HepG2 (cell line): ENCODE measurements around the gene DCAF6. TPM values are rescaled to one million over a fixed set of nuclear protein-coding genes. Genes with fewer than 3 reads are reported as not detected.

Experiments used
- ATAC-seq: fragments of 200-7000 bp; cut with Tn5 transposase; 3 replicates; pipeline ENCODE4 v1.9.1; 2020; ENCODE audit warnings: mild to moderate bottlenecking, moderate library complexity
- BruUV-seq: library from RNA; stranded (reverse); fragments of 400-500 nt; replicated peaks from 2 replicates; lab custom pipeline; 2021; lab: Mats Ljungman, UMichigan
- CTCF ChIA-PET: fragments of 300-600 bp; formaldehyde crosslinking; extraction: SDS; loops from one replicate; lab custom pipeline; 2021; ENCODE audit warnings: low total read pairs, inconsistent platforms, low intra/inter-chr PET ratio; lab: Yijun Ruan, JAX
- POLR2A ChIA-PET: fragments of 350-600 bp; sonication (Branson Sonifier 250); formaldehyde crosslinking; loops from one replicate; lab custom pipeline; 2020; ENCODE audit warnings: antibody characterized with exemption, inconsistent platforms; lab: Yijun Ruan, JAX
- DNase-seq: peaks from one replicate; pipeline ENCODE4 v3.0.0-alpha.2; 2015; ENCODE audit warnings: low spot score
- FAIRE-seq: peaks from 3 replicates; lab custom pipeline; 2011; peaks lifted over from hg19 to GRCh38; lab: Jason Lieb, UNC
- H2AFZ ChIP-seq: one replicate; pipeline ENCODE4 v1.6.1; 2011; ENCODE audit warnings: low read length, inconsistent platforms
- H3K27ac ChIP-seq: fragments of 300-600 bp; 3 replicates; pipeline ENCODE4 v1.8.0; 2011; ENCODE audit warnings: mixed run types, mild to moderate bottlenecking, mixed read lengths, low read length, inconsistent platforms; ENCODE audit not compliant: insufficient read depth; ENCODE audit errors: extremely low read length
- H3K27me3 ChIP-seq, 2 experiments: fragments of 200-600 bp in 1 of 2; 2 replicates in 1 of 2; 3 replicates in 1 of 2; pipeline versions ENCODE4 v1.6.0 to v1.8.0; 2011; ENCODE audit warnings: low read length in 2 of 2, mild to moderate bottlenecking in 2 of 2, moderate library complexity in 2 of 2, inconsistent platforms in 1 of 2; ENCODE audit not compliant: insufficient read depth in 2 of 2, control insufficient read depth in 1 of 2
- H3K36me3 ChIP-seq, 2 experiments: fragments of 200-600 bp in 1 of 2; replicated peaks in 1 of 2; 2 replicates in 1 of 2; 3 replicates in 1 of 2; pipeline versions ENCODE4 v1.5.1 to v1.8.0; 2011; ENCODE audit warnings: low read length in 2 of 2, inconsistent platforms in 1 of 2; ENCODE audit not compliant: insufficient read depth in 2 of 2, control insufficient read depth in 1 of 2
- H3K4me1 ChIP-seq: 2 replicates; pipeline ENCODE4 v1.5.1; 2012; ENCODE audit warnings: low read length, inconsistent platforms; ENCODE audit not compliant: insufficient read depth
- H3K4me2 ChIP-seq: 2 replicates; pipeline ENCODE4 v1.6.0; 2011; ENCODE audit warnings: low read depth, low read length, inconsistent platforms
- H3K4me3 ChIP-seq, 3 experiments: fragments of 200-600 bp in 1 of 3; sonication (generic), shearing (Covaris generic) in 1 of 3; replicated peaks in 1 of 3; 2 replicates each; pipeline ENCODE4 v1.5.1; 2011 to 2016; ENCODE audit warnings: low read length in 3 of 3, inconsistent platforms in 2 of 3, low read depth in 2 of 3, mild to moderate bottlenecking in 2 of 3, control low read depth in 1 of 3, mixed read lengths in 1 of 3; ENCODE audit not compliant: insufficient read depth in 1 of 3
- H3K79me2 ChIP-seq: one replicate; pipeline ENCODE4 v1.6.1; 2011; ENCODE audit warnings: low read length, inconsistent platforms; ENCODE audit not compliant: insufficient read depth
- H3K9ac ChIP-seq: 2 replicates; pipeline ENCODE4 v1.6.0; 2011; ENCODE audit warnings: mild to moderate bottlenecking, low read depth, low read length, inconsistent platforms; ENCODE audit not compliant: insufficient read depth
- H3K9me3 ChIP-seq: 2 replicates; pipeline ENCODE4 v1.5.1; 2012; ENCODE audit warnings: mild to moderate bottlenecking, low read length
- H4K20me1 ChIP-seq: 2 replicates; pipeline ENCODE4 v1.6.0; 2011; ENCODE audit warnings: inconsistent platforms, mild to moderate bottlenecking, low read length, moderate library complexity; ENCODE audit not compliant: insufficient read depth
- ETV5 ChIP-seq: IDR thresholded peaks from 2 replicates; pipeline ENCODE4 v1.6.1; 2018; ENCODE audit warnings: missing biosample characterization, missing genetic modification reagents, inconsistent platforms, borderline replicate concordance
- GTF2F1 ChIP-seq: fragments of 150-350 bp; IDR thresholded peaks from 2 replicates; pipeline ENCODE4 v1.6.1; 2014; ENCODE audit warnings: low read length
- HNRNPL ChIP-seq: fragments of 200-400 bp; formaldehyde crosslinking; IDR thresholded peaks from 2 replicates; pipeline ENCODE4 v1.6.1; 2017; ENCODE audit warnings: mild to moderate bottlenecking, low read depth, low read length
- KDM1A ChIP-seq: IDR thresholded peaks from 2 replicates; pipeline ENCODE4 v1.6.1; 2016; ENCODE audit warnings: missing compliant biosample characterization
- MIXL1 ChIP-seq: IDR thresholded peaks from 2 replicates; pipeline ENCODE4 v1.6.1; 2016
- PCBP1 ChIP-seq: fragments of 200-400 bp; formaldehyde crosslinking; IDR thresholded peaks from 2 replicates; pipeline ENCODE4 v1.6.1; 2017; ENCODE audit warnings: mild to moderate bottlenecking, low read depth, low read length, borderline replicate concordance
- RFX1 ChIP-seq: fragments of 450-650 bp; IDR thresholded peaks from 2 replicates; pipeline ENCODE4 v1.6.1; 2017
- SMAD9 ChIP-seq: sonication (generic); formaldehyde crosslinking; IDR thresholded peaks from 2 replicates; pipeline ENCODE4 v1.5.1; 2020; ENCODE audit warnings: mild to moderate bottlenecking, missing genetic modification reagents
- SP1 ChIP-seq, 2 experiments: fragments of 450-650 bp in 1 of 2; sonication (generic) in 1 of 2; formaldehyde crosslinking in 1 of 2; IDR thresholded peaks; 2 replicates each; pipeline versions ENCODE4 v1.4.0 to v1.6.1; 2016 to 2020; ENCODE audit warnings: missing genetic modification reagents in 1 of 2
- THYN1 ChIP-seq: sonication (generic); formaldehyde crosslinking; IDR thresholded peaks from 2 replicates; pipeline ENCODE4 v1.8.1; 2023; ENCODE audit warnings: low read depth, mild to moderate bottlenecking, moderate library complexity, missing genetic modification reagents, borderline replicate concordance
- ZNF496 ChIP-seq: sonication (generic); formaldehyde crosslinking; IDR thresholded peaks from 2 replicates; pipeline ENCODE4 v1.8.1; 2023; ENCODE audit warnings: mild to moderate bottlenecking, moderate library complexity, missing genetic modification reagents; ENCODE audit not compliant: insufficient replicate concordance
- WGBS: methylation state at CpG from one replicate; pipeline ENCODE4 v1.1.6; 2017; ENCODE audit warnings: low lambda C conversion rate; 5-methylcytosine and 5-hydroxymethylcytosine counted together
- in situ Hi-C: cut with HindIII; loops from 2 replicates; pipeline ENCODE4 v1.10.0; 2017; ENCODE audit warnings: low pct_unique_long_range_greater_than_20kb; ENCODE audit not compliant: extremely low pct_ligation_motif_present
- intact Hi-C: fragments of 100-400 bp; cut with micrococcal nuclease; formaldehyde crosslinking; loops from one replicate; pipeline ENCODE4 v1.10.0; 2022; ENCODE audit not compliant: unreplicated experiment
- polyA plus RNA-seq, 8 experiments: library from polyadenylated mRNA; depleted of rRNA in 3 of 8; stranded (reverse) in 7 of 8; unstranded in 1 of 8; fragments of >200 nt; fragmentation: Illumina TruSeq in 4 of 8; extraction: Trizol in 4 of 8; gene quantifications; 2 replicates each; pipeline versions ENCODE4 v1.2.1 to v1.2.3, GENCODE V29; 2011 to 2016; ENCODE audit warnings: low read depth in 4 of 8, missing spikeins in 1 of 8, mixed read lengths in 1 of 8; ENCODE audit not compliant: insufficient read depth in 1 of 8
- total RNA-seq, 5 experiments: library from RNA; depleted of rRNA; stranded (reverse); fragments of >200 nt; fragmentation: Illumina TruSeq; extraction: Trizol; gene quantifications; 2 replicates each; pipeline ENCODE4 v1.2.3, GENCODE V29; 2016; ENCODE audit warnings: low read depth in 1 of 5
- TF ChIP-seq, protein P1 (sequence below): sonication (generic); formaldehyde crosslinking; IDR thresholded peaks from 2 replicates; pipeline ENCODE4 v1.5.0; 2020; ENCODE audit warnings: mild to moderate bottlenecking, missing genetic modification reagents, borderline replicate concordance
- TF ChIP-seq, protein P2 (sequence below): sonication (generic); formaldehyde crosslinking; IDR thresholded peaks from 2 replicates; pipeline ENCODE4 v1.9.0; 2021; ENCODE audit warnings: missing genetic modification reagents, borderline replicate concordance
- TF ChIP-seq, protein P3 (sequence below): sonication (generic); formaldehyde crosslinking; IDR thresholded peaks from 2 replicates; pipeline ENCODE4 v1.4.0; 2020; ENCODE audit warnings: mild to moderate bottlenecking, missing genetic modification reagents
- TF ChIP-seq, protein P4 (sequence below): IDR thresholded peaks from 2 replicates; pipeline ENCODE4 v1.6.1; 2018; ENCODE audit warnings: missing genetic modification reagents
- TF ChIP-seq, protein P5 (sequence below): sonication (generic); formaldehyde crosslinking; IDR thresholded peaks from 2 replicates; pipeline ENCODE4 v1.9.0; 2021; ENCODE audit warnings: missing genetic modification reagents, mild to moderate bottlenecking, borderline replicate concordance

The DCAF6 gene
- total and polyA plus RNA-seq, 2 of the 13 experiments (the other 11 are each of a cell fraction or from before 2014, with no cell fraction given): 24.7 to 33.7 TPM

DNA sequence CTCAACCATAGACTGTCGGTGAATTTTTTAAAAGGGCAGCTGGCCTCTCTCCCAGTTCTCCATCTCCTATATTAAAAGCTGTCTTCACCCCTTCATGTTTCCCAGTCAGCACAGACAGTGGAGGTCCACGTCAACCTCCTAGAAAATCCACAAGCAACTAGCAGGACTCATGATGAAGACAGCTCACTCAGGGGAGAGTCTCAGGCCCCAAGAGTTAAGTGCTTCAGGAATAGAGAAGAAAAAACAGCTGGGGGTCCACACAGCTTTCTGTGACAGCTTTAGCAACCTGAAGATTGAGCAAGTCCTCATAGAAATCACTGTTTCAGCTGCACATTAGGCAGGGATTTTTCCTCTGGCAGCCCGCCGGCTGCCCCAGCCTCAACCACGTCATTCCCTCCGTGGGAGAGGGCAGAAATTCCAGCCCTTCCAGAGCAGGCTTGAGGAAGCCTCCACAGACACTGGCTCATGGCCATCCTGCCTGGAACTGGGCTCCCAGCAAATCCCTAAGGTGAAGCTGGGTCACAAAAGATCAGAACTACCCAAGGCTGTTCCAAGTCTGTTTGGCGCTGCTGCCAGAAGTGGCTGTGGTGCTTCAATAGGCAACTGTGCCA, 185.0 kb downstream of the DCAF6 start:
- no peak overlapping the region for H3K4me3 ChIP-seq
- H3K36me3 ChIP-seq: no peaks in the 10 kb centered on the region
- H3K27me3 ChIP-seq: peaks cover 0 to 5% of the 10 kb centered on the region in 2 experiments; a peak in 1 of 5 replicates
- in situ Hi-C loops: no loop called here
- H2AFZ ChIP-seq: no peak overlapping the region
- no peak for FAIRE-seq
- TF ChIP-seq, protein P1, sequence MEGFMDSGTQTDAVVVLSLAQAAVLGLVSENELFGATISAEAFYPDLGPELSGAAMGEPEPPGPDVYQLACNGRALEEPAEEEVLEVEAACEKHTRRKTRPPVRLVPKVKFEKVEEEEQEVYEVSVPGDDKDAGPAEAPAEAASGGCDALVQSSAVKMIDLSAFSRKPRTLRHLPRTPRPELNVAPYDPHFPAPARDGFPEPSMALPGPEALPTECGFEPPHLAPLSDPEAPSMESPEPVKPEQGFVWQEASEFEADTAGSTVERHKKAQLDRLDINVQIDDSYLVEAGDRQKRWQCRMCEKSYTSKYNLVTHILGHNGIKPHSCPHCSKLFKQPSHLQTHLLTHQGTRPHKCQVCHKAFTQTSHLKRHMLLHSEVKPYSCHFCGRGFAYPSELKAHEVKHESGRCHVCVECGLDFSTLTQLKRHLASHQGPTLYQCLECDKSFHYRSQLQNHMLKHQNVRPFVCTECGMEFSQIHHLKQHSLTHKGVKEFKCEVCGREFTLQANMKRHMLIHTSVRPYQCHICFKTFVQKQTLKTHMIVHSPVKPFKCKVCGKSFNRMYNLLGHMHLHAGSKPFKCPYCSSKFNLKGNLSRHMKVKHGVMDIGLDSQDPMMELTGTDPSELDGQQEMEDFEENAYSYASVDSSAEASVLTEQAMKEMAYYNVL (CRISPR knock-in tag): no peak
- TF ChIP-seq, protein P2, sequence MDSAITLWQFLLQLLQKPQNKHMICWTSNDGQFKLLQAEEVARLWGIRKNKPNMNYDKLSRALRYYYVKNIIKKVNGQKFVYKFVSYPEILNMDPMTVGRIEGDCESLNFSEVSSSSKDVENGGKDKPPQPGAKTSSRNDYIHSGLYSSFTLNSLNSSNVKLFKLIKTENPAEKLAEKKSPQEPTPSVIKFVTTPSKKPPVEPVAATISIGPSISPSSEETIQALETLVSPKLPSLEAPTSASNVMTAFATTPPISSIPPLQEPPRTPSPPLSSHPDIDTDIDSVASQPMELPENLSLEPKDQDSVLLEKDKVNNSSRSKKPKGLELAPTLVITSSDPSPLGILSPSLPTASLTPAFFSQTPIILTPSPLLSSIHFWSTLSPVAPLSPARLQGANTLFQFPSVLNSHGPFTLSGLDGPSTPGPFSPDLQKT (CRISPR knock-in tag): no peak
- TF ChIP-seq, protein P3, sequence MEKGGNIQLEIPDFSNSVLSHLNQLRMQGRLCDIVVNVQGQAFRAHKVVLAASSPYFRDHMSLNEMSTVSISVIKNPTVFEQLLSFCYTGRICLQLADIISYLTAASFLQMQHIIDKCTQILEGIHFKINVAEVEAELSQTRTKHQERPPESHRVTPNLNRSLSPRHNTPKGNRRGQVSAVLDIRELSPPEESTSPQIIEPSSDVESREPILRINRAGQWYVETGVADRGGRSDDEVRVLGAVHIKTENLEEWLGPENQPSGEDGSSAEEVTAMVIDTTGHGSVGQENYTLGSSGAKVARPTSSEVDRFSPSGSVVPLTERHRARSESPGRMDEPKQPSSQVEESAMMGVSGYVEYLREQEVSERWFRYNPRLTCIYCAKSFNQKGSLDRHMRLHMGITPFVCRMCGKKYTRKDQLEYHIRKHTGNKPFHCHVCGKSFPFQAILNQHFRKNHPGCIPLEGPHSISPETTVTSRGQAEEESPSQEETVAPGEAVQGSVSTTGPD: no peak
- TF ChIP-seq RFX1: no peak
- TF ChIP-seq, protein P4, sequence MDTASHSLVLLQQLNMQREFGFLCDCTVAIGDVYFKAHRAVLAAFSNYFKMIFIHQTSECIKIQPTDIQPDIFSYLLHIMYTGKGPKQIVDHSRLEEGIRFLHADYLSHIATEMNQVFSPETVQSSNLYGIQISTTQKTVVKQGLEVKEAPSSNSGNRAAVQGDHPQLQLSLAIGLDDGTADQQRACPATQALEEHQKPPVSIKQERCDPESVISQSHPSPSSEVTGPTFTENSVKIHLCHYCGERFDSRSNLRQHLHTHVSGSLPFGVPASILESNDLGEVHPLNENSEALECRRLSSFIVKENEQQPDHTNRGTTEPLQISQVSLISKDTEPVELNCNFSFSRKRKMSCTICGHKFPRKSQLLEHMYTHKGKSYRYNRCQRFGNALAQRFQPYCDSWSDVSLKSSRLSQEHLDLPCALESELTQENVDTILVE (CRISPR knock-in tag): no peak
- TF ChIP-seq SP1 (IDR thresholded peaks at IDR 0.05): no peak
- TF ChIP-seq SP1 (CRISPR knock-in tag; IDR thresholded peaks at IDR 0.05): no peak
- TF ChIP-seq KDM1A (CRISPR knock-in tag): no peak
- TF ChIP-seq PCBP1: no peak
- no peak for TF ChIP-seq GTF2F1
- TF ChIP-seq, protein P5, sequence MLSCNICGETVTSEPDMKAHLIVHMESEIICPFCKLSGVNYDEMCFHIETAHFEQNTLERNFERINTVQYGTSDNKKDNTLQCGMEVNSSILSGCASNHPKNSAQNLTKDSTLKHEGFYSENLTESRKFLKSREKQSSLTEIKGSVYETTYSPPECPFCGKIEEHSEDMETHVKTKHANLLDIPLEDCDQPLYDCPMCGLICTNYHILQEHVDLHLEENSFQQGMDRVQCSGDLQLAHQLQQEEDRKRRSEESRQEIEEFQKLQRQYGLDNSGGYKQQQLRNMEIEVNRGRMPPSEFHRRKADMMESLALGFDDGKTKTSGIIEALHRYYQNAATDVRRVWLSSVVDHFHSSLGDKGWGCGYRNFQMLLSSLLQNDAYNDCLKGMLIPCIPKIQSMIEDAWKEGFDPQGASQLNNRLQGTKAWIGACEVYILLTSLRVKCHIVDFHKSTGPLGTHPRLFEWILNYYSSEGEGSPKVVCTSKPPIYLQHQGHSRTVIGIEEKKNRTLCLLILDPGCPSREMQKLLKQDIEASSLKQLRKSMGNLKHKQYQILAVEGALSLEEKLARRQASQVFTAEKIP (CRISPR knock-in tag): no peak
- no peak for TF ChIP-seq SMAD9 (CRISPR knock-in tag)
- TF ChIP-seq ZNF496 (CRISPR knock-in tag): no peak
- TF ChIP-seq MIXL1: no peak
- no peak for TF ChIP-seq HNRNPL
- TF ChIP-seq THYN1 (CRISPR knock-in tag): no peak
- no peak for TF ChIP-seq ETV5 (CRISPR knock-in tag)
- intact Hi-C loops: no loop called here
- no peak for DNase-seq
- no peaks in the 10 kb centered on the region for H4K20me1 ChIP-seq
- H3K9ac ChIP-seq: no peak overlapping the region
- no peak overlapping the region for H3K4me2 ChIP-seq
- H3K4me1 ChIP-seq: no peaks in the 10 kb centered on the region
- ChIA-PET POLR2A (no interaction called here), CTCF (no interaction called here)
- no peak overlapping the region for H3K27ac ChIP-seq
- H3K79me2 ChIP-seq: no peaks in the 10 kb centered on the region
- BruUV-seq: no TSS peak
- 53% methylated on average over 4 of the region's 7 CpGs for WGBS
- no peak for ATAC-seq
- H3K9me3 ChIP-seq: no peaks in the 10 kb centered on the region
